ENCODE measurements around the gene PBX1.
"Not testable (repeated sequence)": the region's sequence is repeated elsewhere in the genome, so short reads cannot be mapped to it uniquely, and the experiment has no call there.

PBX1 gene

DNA sequence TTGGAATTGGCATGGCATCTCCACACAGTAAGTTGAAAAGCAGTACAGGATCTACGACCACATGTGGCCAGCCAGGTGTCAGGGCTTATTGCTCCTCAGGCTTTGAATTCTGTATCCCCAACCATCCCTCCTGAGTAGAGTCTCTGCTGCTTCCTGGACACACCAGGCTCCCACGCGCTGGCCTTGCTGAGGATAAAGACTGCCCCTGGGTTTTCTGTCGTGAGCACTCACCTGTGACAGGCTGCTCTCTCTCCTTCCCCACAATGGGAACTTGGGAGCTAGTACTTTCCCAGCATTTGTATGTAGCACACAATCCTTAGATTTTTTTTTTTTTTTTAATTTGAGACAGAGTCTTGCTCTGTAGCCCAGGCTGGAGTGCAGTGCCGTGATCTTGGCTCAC is 33.6 kb downstream of the PBX1 start:
- no peak for DNase-seq

- DNase-seq: no peak
These were observed 36.2 kb downstream of the PBX1 start for GRCh38 chr1:164595212-164595611.

GRCh38 chr1:164596172-164596571 is 37.2 kb downstream of the PBX1 start:
- DNase-seq: no peak

DNA sequence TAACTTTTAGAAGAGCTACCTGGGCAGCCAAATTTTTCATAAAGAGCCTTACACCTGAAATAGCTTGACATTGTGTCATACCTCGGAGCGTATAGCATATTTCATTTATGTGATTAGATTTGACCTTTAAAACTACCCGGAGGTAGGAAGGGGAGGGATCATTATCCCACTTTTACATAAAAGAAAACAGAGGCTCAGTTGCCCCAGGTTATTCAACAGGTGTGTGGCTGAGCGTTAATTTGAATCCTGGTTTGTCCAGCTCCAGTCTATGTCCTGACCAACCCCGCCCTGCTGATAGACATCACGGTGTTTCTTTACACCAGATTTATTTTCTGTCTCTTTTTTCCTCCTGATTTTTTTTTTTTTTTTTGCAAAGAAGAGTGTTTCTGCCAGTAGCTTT is 39.7 kb downstream of the PBX1 start:
- DNase-seq: no peak

DNA sequence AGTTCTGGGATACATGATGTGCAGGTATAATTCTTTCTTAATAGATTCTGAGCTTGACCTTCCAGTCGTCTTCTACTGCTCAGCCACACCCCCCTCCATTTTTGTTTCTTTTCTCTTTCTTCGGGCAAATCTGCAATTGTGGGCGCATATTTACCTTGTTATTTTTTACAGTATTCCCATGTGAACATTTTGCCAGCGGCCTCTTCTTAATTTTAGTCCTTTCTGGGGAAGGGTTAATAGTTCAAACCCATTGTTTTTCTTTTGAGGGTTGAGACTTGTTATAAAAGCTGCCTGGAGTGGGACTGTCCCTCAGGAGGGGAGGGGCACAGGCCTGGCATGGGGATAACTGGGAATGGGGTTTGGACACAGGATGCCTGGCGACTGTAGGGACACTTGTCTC is 40.3 kb downstream of the PBX1 start:
- DNase-seq: no peak

GRCh38 chr1:164601399-164602100 is 42.6 kb downstream of the PBX1 start:
- no peak for DNase-seq

GRCh38 chr1:164602101-164602422 is 43.1 kb downstream of the PBX1 start:
- DNase-seq: no peak

DNA sequence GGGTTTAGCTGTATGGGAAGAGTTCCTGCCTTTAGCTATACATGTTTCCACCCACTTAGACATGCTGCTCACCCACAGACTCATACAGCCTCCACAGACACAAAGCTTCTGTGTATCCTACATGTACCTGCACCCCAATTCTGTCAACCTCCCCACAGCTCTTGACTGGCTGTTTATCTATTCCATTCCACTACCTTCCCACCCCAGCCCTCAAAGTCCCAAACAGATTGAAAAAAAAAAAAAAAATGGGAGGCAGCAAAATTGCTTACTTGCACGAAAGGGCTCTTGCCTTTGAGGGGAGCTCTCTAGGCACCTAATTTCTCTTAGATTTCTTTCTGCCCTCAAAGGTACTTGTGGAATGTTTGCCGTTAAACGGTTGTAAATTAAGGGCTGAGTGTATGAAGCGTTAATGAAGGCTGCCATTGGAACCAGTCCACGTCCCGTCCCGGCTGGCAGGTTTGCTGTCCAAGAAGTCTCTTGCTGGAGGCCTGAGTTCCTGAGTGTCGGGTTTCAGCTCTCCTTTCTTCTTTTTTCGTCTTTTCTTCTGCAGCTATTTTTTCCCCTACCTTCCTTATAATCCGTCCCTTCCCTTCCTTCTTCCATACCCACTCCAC is 43.6 kb downstream of the PBX1 start:
- no peak for DNase-seq

DNA sequence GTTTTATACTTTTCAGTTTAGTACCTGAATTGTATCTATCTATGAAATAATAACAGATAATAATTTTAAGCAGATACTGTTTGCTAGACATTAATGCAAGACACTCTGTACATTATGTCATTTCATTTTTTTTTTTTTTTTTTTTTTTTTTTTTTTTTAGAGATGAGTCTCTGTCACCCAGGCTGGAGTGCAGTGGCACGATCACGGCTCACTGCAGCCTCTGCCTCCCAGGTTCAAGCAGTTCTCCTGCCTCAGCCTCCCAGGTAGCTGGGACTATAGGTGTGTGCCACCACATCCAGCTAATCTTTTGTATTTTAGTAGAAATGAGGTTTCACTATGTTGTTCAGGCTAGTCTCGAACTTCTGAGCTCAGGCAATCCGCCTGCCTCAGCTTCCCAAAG is 44.8 kb downstream of the PBX1 start:
- DNase-seq: not testable (repeated sequence)

DNA sequence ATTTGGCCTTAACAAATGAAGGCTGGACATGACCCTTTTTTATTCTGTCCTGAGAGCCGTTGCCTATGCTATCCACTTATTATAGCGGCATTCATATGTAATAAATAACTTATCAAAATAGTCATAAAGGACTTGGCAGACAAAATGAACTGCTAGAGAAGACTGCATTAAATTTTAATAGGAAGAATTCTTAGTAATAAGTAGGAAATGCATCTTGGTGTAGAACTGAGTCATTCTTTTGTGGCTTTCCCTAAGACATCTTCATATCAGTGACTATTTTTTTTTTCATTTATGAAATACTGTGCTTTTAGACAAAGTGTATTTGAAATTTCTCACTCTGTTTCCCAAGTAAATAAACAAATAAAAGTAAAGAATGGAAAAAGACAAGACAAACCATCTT is 45.6 kb downstream of the PBX1 start:
- no peak for DNase-seq

DNA sequence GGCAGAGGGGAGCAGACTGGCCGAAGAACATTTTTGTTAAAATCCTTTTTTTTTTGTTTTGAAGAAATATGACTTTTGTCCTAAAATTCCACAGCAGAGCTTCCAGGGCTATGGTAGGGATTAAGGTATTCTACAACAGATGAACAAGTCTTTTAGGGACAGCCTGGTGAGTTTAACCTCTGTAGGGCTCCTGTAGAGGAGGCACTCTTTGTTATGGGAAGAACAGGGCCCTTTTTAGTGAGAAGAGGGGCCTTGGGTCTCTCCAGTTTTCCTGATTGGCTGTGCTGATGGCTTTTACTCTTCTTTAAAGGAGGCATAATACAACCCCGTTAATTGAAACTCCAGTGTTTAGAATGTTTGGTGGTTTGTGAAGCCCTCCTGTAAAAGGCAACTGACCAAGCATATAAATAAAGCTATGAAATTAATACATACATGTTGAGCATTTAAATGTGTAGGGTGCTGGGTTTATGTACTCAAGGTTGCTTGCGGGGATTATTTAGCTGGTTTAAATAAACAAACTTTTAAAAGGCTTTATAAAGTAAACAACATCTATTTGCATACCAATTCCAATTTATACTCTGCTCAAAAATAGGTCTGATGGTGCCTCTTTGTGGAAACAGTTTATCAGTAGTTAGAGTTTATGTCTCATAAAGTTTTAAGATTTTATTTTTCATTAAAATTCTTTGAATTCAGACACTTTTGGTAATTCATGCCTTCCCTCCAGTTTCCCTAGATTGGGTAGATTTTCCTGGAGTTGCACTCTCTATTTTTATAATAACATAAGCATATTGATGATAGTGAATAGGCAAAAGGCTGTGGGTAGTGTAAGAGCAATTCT is 46.5 kb downstream of the PBX1 start:
- no peak for DNase-seq

- DNase-seq: no peak
These were observed 48.4 kb downstream of the PBX1 start for GRCh38 chr1:164607351-164607750.

DNA sequence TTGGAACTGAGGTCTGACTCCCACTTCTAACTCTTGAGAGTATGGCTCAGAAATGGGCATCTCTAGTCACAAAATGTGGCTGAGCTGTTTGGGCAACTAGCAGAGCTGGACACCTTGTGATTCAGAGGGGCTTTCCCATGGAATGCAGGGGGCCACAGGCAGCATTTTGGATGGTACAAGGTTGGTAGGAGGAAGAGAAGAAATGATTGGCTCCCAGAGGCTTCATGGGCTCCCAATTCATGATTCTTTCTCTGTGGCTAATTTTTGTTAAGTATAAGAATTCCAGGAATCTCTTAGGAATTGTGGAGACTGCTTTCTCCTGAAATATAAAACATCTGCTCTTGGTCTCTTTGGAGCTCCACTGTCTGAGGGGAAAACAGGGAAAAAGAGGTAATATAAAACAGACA is 49.7 kb downstream of the PBX1 start:
- no peak for DNase-seq

DNA sequence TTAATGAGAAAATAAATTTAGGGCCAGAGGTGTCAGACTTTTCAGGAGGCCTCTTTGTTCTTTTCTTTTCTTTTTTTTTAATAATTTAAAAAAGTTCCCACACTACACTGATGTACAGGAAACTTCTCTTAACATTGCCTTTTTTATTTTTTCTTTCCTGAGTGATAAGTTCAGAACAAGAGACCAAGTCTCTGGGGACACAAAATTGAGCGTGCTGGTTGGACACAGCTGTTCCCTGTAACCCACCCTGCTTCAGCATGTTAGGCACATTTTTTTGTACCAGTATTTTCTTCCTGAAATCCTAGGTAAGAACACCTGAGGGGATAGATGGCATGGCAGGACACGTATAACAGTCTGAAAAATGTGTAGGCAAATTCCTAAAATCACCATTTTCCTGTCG is 50.1 kb downstream of the PBX1 start:
- DNase-seq: no peak

GRCh38 chr1:164610538-164611222 is 51.7 kb downstream of the PBX1 start:
- DNase-seq: no peak

- peak; percentile 64 for DNase-seq
These were observed 53.0 kb downstream of the PBX1 start for GRCh38 chr1:164611754-164612642.

DNA sequence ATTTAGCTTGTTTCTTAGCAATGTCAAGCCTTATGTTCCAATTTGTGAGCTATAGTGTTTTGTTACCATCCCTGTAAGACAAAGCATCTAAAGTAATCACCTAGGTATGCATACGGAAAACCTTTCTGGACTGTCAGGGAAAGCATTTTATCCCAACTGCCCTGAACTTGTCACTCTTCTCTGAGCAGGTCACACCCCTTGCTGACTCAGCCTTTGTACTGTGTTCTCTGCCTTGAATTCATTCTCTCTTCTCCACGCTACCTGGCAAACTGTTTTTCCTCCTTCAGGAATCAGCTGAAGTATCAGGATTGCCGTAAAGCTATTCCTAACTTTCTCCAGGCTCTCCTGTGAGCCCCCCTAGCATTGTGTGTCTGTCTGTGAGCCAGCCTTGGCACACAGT is 54.2 kb downstream of the PBX1 start:
- DNase-seq: no peak

DNA sequence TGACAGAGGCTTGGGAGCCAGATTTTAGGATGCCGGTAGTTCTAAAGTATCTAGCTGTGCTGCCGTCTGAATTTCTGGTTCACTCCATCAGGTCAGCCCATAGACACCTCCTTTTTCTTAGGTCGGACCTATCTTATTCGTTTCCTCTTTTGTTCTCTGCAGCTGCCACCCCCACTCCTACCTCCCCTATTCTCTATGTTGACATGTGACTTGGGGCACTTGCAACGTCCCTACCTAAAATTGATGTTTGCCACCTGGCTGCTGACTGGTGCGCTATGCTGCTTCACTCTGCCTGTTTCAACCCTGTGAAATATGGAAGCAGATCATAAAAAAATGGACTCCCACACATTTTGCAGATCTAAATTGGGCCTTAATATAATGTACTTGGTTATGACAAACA is 55.3 kb downstream of the PBX1 start:
- no peak for DNase-seq

DNA sequence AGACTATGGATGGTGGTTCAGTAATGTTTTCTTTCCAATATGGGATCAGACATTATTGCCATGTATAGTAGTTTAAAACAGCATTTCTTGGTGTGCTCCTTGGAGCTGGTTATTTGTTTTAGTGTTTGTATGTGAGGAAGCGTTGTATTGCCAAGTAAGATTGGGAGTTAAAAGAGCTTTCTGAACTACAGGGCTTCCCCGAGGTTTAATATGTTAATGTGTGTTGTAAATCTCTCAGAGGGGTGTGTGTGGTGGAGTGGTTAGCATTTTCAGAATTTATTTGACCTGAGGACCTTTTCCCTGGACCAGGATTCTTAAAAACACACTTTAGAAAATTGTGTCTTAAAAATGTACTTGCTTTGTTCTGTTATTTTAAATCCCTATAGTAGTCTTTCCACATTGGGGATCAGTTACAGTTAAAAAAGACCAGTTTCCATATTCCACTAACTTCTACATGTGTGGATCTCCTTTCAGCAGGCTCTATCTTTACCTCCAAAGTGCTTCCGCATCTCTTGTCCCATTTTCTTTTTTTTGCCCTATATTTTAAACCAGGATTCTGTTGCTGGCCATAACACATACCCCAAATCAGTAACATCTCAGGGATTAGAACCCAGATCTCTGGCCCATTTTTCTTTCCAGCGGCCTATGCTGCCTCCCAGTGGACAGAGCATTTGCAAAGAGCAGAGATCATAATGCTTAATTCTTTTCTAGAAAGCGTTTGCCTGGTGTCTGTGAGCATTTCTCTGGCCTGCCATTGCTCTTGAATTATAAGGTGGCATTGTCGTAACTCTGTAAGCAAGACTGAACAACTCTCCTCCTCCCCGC is 58.6 kb downstream of the PBX1 start:
- peak; percentile 28 for DNase-seq

GRCh38 chr1:164618202-164618564 is 59.2 kb downstream of the PBX1 start:
- peak; percentile 55 for DNase-seq

DNA sequence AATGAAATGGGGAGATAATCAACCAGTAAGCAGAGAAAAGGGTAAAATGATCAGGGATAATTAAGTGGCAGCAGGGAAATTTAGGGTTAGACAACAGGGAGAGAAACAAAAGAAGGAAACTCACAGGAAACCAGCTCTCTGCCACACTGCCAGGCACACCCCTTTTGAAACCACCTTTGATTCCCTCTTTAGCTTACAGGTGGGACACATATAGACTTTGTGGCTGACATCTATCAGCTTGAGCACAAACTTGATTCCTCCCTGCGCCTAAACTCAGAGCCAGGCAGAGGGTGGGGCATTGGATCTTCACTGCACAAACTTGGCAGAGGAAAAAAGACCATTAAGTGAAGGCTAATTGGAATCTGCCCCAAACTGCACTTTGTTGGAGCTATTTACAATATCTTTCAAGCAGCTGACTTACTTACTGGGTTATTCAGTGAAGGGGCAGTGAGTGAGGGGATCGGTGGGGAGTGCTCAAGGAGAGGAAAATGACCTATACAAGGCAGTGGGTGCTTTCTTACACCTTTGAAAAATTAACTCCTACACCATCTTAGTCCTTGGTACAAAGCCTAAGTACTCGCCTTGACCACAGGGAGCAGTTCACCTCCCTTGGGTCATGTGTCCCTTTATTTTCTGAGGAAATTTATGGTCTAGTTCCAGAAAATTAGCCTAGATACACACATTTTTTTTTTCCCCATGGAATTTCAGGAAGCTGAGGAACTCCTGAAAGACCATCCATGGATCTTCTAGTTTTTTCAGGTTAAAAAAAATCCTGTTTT is 60.2 kb downstream of the PBX1 start:
- DNase-seq: no peak
